ENCODE measurements around the gene TUBB6. TPM values are rescaled to one million over a fixed set of nuclear protein-coding genes. Genes with fewer than 3 reads are reported as not detected.

The TUBB6 gene
- total RNA-seq, 2 donors from 2014 or later = 7.8 to 41.6 TPM

DNA sequence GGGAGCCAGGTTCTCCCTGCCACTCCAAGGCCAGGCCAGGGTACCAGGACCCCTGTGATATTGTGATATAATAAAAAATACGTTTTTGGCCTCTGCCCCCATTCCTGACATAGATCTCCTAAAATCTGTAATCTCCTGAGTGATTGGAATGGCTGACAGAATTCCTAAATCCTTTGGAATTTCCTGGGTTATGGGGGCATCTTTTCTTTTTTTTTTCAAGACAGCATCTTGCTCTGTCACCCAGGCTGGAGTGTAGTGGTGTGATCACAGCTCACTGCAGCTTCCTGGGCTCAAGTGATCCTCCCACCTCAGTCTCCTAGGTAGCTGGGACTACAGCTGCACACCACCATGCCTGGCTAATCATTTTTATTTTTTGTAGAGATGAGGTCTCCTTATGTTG lies 26.2 kb upstream of the TUBB6 start:
- no peak for DNase-seq
- TF ChIP-seq, protein P1, sequence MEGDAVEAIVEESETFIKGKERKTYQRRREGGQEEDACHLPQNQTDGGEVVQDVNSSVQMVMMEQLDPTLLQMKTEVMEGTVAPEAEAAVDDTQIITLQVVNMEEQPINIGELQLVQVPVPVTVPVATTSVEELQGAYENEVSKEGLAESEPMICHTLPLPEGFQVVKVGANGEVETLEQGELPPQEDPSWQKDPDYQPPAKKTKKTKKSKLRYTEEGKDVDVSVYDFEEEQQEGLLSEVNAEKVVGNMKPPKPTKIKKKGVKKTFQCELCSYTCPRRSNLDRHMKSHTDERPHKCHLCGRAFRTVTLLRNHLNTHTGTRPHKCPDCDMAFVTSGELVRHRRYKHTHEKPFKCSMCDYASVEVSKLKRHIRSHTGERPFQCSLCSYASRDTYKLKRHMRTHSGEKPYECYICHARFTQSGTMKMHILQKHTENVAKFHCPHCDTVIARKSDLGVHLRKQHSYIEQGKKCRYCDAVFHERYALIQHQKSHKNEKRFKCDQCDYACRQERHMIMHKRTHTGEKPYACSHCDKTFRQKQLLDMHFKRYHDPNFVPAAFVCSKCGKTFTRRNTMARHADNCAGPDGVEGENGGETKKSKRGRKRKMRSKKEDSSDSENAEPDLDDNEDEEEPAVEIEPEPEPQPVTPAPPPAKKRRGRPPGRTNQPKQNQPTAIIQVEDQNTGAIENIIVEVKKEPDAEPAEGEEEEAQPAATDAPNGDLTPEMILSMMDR (IDR thresholded peaks at IDR 0.05) = no peak
- Histone ChIP-seq H3K9me3 (no peaks in the 10 kb centered on the region), H3K27me3 (peaks cover 3% of the 10 kb centered on the region), H3K27ac (no peak overlapping the region), H3K4me3 (no peak overlapping the region), H3K9ac (ENCODE audit: low read depth in 2 of 2, low read length in 2 of 2) (no peak overlapping the region), H3K36me3 (no peaks in the 10 kb centered on the region), H3K4me1 (no peaks in the 10 kb centered on the region)
- intact Hi-C loops (cut with DNase I) = no loop called here

DNA sequence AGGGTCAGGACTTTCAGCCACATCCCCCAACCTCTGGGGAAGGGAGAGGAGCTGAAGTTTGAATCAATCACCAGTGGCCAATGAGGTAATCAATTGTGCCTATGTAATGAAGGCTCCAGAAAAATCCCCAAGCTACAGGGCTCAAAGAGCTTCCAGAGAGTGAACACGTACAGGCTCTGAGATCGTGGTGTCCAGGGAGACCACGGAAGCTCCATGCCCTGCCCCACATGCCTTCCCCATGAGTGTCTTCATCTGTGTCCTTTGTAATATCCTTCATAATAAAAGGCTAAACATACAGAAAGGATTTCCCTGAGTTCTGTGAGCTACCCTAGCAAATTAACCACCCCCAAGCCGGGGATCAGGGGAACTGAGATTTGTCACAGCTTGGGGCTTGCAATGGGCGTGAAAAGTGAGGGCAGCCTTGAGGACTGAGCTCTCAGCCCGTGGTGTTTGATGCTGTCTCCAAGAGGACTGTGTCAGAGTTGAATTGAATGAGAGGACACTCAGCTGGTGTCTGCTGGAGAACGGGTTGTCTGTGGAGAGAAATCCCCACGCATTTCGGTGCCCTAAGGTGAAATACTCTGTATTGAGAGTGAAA lies 25.5 kb upstream of the TUBB6 start:
- Histone ChIP-seq H3K36me3 (no peaks in the 10 kb centered on the region), H3K9me3 (no peaks in the 10 kb centered on the region), H3K4me3 (no peak overlapping the region), H3K27me3 (peaks cover 10% of the 10 kb centered on the region), H3K27ac (no peak overlapping the region), H3K4me1 (no peaks in the 10 kb centered on the region), H3K9ac (ENCODE audit: low read depth in 2 of 2, low read length in 2 of 2) (no peak overlapping the region)
- no peak for DNase-seq
- TF ChIP-seq, protein P1 (IDR thresholded peaks at IDR 0.05) = no peak
- intact Hi-C loops (cut with DNase I) = no loop called here

DNA sequence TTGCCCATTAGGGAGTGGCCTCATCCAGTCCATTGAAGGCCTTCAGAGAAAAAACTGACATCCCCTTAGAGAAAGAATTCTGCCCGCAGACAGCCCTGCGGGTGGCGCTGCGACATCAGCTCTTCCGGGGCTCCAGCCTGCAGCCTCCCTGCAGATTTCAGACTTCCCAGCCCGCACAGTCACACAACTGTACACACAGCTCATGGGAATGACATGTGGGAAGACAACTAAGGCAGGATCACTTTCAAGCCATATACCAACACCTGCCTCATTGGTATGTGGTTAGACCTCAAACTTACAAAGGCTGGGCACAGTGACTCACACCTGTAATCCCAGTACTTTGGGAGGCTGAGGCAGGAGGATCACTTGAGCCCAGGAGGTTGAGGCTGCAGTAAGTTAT lies 24.8 kb upstream of the TUBB6 start:
- DNase-seq = no peak
- TF ChIP-seq, protein P1 (IDR thresholded peaks at IDR 0.05) = no peak
- Histone ChIP-seq H3K9me3 (no peaks in the 10 kb centered on the region), H3K4me1 (no peaks in the 10 kb centered on the region), H3K36me3 (no peaks in the 10 kb centered on the region), H3K27ac (no peak overlapping the region), H3K9ac (ENCODE audit: low read depth in 2 of 2, low read length in 2 of 2) (no peak overlapping the region), H3K4me3 (no peak overlapping the region), H3K27me3 (peaks cover 14% of the 10 kb centered on the region)
- intact Hi-C loops (cut with DNase I) = no loop called here

GRCh38 chr18:12283666-12284065 lies 24.4 kb upstream of the TUBB6 start:
- Histone ChIP-seq H3K4me1 (peaks cover 2% of the 10 kb centered on the region), H3K27ac (no peak overlapping the region), H3K9ac (ENCODE audit: low read depth in 2 of 2, low read length in 2 of 2) (no peak overlapping the region), H3K4me3 (no peak overlapping the region), H3K9me3 (no peaks in the 10 kb centered on the region), H3K27me3 (peaks cover 16% of the 10 kb centered on the region), H3K36me3 (no peaks in the 10 kb centered on the region)
- TF ChIP-seq, protein P1 (IDR thresholded peaks at IDR 0.05) = no peak
- DNase-seq = no peak
- intact Hi-C loops (cut with DNase I) = no loop called here

DNA sequence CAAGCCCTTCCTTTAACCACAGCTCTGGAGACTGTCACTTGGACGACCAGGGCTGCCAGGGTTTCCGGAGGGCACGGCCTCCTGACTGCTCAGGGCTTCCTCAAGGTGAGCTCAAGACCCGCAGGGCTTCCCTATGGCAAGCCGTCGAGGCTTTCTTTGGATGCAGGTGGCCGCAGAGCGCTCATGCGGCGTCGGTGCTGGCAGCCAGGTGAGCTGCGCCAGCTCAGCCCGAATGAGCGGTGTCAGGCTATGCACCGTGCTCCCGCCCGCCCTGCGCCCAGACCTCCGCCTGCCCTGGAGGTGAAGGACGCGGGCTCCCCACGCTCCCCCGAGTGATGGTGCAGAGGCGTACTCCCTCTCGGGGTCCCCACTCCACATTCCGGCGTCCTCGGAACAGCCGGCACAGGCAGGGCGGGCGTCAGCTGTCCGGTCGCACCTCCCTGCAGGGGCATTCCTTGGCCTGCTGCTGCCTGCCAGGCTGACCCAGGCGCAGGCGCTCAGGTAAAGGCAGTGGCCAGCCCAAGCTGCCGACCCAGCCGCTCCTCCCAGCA lies 20.8 kb upstream of the TUBB6 start:
- DNase-seq = no peak
- peaks cover 19% of the 10 kb centered on the region for H3K27me3 ChIP-seq
- H3K36me3 ChIP-seq = no peaks in the 10 kb centered on the region
- no peaks in the 10 kb centered on the region for H3K9me3 ChIP-seq
- peak overlapping the region; percentile 24 for H3K4me3 ChIP-seq
- intact Hi-C loops (cut with DNase I) = no loop called here
- peak overlapping the region in 1 of 2 donors; percentile 63 for H3K9ac ChIP-seq (ENCODE audit: low read depth in 2 of 2, low read length in 2 of 2)
- H3K4me1 ChIP-seq = peaks cover 4% of the 10 kb centered on the region
- TF ChIP-seq, protein P1 (IDR thresholded peaks at IDR 0.05) = no peak
- H3K27ac ChIP-seq = no peak overlapping the region

Measured in colonic mucosa (tissue), 4 donors.